Epidermal melanocyte (primary cell): ENCODE results near the gene CD300LD.
"Not testable (repeated sequence)": the region's sequence is repeated elsewhere in the genome, so short reads cannot be mapped to it uniquely, and the experiment has no call there.

Experiments used
- DNase-seq: peaks from one replicate; pipeline ENCODE4 v3.0.0; 2011; ENCODE audit warnings: low spot score; ENCODE audit not compliant: insufficient read length

The CD300LD gene

GRCh38 chr17:74573635-74574034 is 18.4 kb downstream of the CD300LD start:
- DNase-seq, result not testable (repeated sequence)

DNA sequence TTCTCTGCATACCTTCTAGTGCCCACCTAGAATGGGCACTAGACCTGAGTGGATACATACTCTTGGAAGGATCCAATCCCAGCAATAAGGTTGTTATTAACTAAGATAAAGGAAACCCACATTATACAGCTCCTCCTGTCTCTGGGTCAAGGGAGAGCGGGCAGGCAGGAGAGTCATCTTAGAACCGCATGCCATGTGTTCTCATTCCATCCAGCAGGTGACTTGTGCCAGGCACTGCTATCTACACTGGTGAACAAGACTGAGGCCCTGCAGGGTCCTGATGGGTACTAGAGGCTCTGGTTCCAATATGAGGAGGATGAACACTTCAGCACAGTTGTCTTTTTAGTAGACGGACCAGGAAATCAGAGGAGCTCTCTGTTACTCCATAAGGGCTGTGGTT is 18.9 kb downstream of the CD300LD start:
- no peak for DNase-seq

- DNase-seq, result no peak
Observed at GRCh38 chr17:74571621-74572270, 20.3 kb downstream of the CD300LD start.

DNA sequence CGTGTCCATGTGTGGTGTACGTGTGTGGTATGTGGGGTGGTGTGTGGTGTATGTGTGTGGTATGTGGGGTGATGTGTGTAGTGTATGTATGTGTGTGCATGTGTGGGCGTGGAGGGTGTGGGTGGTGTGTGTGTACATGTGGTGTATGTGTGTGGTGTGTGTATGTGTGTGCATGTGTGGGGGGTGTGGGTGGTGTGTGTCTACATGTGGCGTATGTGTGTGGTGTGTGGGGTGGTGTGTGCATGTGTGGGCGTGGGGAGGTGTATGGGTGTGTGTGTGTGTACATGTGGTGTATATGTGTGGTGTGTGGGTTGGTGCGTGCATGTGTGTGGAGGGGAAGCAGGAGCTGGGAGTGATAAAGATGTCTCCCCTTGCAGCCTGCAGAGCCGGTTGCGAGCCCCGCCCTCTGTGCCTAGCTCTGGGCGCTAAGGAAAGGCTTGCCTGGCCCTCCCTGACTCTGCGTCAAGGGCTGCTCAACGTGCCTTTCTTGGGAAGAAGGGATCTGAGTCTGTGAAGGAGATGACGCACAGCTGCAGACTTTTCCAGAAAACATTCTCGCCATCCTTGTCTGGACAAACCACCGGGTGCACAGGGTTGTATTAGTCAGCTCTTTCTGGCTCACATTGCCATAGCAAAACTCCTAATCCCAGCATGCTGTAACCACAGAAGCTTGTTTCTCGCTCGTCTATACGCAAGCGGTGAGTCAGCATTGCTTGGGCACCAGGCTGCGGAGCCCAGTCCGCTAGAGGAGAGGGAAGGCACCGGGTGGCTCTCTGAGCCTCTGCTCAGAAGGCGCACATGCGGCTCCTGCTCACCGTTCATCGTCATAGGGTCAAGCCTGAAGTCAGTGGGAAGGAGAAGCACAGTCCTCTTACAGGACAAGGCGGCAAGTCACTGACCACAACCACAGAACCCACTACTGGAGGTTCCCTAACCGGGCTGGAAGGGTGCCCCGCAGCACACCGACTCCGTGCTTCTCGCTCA is 22.8 kb downstream of the CD300LD start:
- no peak for DNase-seq

DNA sequence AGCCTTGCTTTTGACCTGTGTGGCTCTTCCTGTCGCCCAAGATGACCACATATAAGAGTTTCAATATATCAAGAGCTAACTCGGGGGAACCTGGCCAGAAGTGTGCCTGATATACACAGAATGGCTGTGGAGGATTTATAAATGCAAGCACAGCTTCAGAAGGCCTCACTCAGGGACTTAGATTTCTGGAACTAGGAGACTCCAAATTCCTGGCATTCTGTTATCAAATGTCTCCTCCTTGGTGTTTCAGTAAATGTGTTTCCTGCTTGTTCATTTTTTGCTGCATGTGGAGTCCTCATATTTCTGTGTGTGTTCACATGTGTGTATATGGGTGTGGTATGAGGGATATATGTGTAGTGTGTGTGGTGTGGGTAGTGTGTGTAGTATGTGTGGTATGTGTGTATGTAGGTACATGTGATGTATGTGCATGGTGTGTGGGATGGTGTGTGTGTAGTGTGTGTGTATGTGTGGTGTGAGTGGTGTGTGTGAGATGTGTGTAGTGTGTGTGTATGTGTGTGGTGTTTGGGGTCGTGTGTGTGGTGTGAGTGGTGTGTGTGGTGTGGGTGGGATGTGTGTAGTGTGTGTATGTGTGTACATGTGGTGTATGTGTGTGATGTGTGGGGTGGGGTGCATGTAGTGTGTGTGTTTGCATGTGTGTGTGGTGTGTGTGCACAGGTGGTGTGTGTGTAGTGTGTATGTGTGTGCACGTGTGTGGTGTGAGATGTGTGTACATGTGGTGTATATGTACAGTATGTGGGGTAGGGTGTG is 23.8 kb downstream of the CD300LD start:
- DNase-seq, result no peak

DNA sequence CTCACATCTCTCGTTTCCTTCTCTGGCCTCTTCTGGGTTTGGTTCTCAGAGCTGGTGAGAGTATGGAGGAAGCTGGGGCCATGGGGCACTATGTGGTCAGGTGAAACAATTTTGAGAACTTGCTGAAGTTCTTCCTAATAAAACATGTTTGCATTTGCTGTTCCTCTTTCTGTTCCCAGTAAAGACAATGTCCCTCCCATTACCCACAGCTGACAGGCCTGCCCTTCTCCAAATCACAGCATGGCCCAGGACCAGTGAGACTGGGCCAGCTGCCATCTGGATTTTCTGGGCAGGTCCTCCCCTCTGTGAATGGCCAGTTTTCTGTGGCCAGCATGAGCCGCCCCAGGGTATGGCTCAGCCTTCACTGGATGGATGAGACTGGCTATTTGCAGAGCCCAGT is 24.7 kb downstream of the CD300LD start, which contains the start of gene CD300H:
Gene CD300H (minus strand): TSS at position 113 of the 400 bp plus-strand sequence.
- DNase-seq, result no peak

GRCh38 chr17:74566132-74566753 is 25.8 kb downstream of the CD300LD start:
- no peak for DNase-seq

- no peak for DNase-seq
Observed at GRCh38 chr17:74565126-74565525, 27.0 kb downstream of the CD300LD start.

- DNase-seq, result no peak
Observed at GRCh38 chr17:74563358-74563757, 28.7 kb downstream of the CD300LD start.

- DNase-seq, result no peak
Observed at GRCh38 chr17:74561586-74561985, 30.5 kb downstream of the CD300LD start.

- DNase-seq, result no peak
Observed at GRCh38 chr17:74558882-74559519, 33.1 kb downstream of the CD300LD start.

DNA sequence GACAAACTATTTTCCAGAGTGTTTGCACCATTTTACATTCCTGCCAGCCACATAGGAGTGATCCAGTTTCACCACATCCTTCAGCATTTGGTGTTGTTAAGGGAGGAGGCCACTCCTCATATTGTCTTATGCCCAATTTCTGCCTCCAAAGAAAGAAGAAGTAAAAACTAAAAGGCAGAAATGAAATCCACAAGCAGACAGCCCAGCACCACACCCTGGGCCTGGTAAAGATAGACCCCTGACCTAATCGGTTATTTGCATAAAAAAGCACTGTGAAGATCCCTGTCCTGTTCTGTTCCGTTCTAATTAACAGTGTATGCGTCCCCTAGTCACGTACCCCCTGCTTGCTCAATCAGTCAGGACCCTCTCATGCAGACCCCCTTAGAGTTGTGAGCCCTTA is 33.7 kb downstream of the CD300LD start:
- not testable (repeated sequence) for DNase-seq

GRCh38 chr17:74555427-74555940 is 36.6 kb downstream of the CD300LD start:
- DNase-seq, result no peak

- DNase-seq, result no peak
Observed at GRCh38 chr17:74554909-74555308, 37.2 kb downstream of the CD300LD start.

- no peak for DNase-seq
Observed at GRCh38 chr17:74552037-74552436, 40.0 kb downstream of the CD300LD start.

GRCh38 chr17:74550602-74551001 is 41.5 kb downstream of the CD300LD start:
- DNase-seq, result no peak

GRCh38 chr17:74549343-74549742 is 42.7 kb downstream of the CD300LD start:
- no peak for DNase-seq

- no peak for DNase-seq
Observed at GRCh38 chr17:74547736-74548135, 44.3 kb downstream of the CD300LD start.

- no peak for DNase-seq
Observed at GRCh38 chr17:74547264-74547663, 44.8 kb downstream of the CD300LD start.

DNA sequence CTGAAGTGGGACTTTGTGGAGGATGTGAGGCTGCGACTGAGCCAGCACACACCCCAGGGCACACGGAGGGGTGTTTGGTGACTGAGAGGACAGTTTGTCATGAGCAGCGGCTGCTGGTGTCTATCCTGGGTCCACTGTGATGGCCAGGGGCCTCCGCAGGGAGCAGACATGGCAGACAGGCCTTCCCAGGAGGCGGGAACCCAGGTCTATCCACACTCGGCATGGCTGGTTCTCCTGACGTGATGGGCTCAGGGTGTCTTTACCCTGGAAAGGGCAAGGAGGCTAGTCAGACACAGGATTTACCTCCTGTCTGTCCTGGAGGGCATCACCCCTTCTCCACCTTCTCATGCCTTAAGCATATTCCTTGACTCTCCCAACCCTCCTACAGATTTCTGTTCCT is 45.5 kb downstream of the CD300LD start:
- DNase-seq, result no peak

GRCh38 chr17:74545843-74546230 is 46.2 kb downstream of the CD300LD start, which contains the start of gene CD300C:
Gene CD300C, minus strand, starts transcription at chr17:74546115. Its CDS starts 333 bp downstream, at chr17:74545782.
- no peak for DNase-seq
